AG08395 (cell line): ENCODE results near the gene TRA2B.

ENCODE experiments used
- DNase-seq: peaks from one replicate; pipeline ENCODE4 v3.0.0; 2012; ENCODE audit warnings: mixed read lengths, low spot score

The TRA2B gene

DNA sequence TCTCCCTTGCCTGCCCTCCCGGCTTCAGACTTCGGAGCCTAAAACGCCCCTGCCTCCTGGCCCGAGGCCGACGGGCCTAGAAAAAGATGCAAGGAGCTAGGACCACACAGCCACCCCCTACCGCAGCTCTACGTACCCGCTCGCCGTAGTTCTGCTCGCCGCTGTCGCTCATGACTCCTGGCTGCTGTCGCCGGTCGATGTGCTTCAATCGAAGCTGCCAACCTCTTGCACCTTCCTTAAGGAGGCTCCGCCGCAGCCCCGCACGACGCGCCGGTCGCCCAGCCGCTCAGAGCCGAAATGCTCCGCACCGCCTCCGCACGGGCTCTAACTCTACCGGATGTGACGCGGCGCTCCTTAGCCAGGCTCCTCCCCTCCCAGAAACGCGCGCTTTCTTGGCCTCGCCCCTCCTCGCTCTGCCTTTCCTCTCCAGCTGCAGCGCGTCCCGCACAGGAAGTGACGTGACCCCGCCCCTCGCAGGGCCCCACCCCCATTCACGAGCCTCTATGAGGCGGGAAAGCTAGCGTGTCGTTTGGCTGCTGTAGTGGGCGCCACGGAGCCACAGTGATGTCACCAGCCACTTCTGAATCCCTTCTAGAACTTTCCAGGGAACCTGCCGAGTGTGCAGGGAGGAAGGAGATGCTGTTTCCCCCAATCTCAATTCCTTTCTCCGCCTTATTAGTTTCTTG, at the start of gene TRA2B:
TSS of gene TRA2B (minus strand) at position 326 of the 686 bp plus-strand sequence. CDS start at position 172, 154 bp downstream.
- DNase-seq = peak; percentile 98

DNA sequence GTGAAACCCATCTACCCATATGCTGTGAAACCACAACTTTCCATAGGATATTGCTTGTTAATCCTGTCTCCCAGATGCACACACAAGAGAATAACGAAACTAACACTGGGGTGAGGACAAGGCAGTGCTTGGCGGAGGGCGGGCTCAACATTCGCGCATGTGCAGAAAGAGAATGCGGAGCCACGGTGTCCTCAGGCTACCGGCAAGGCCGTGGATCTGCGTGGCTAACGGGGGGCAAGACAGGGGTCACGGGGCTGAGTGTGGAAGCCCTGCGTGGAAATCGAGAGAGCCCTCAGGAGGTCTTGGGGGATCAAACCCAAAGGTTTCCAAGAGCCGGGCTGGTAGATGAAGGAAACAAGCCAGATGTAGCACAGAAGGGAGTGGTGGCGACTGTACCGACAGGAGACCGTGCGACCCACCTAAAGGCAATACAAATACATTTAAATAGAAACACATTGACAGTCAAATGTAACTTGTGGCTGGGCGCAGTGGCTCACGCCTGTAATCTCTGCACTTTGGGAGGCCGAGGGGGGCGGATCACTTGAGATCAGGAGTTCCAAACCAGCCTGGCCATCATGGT, 48.5 kb upstream of the TRA2B start:
- DNase-seq = peak; percentile 76

DNA sequence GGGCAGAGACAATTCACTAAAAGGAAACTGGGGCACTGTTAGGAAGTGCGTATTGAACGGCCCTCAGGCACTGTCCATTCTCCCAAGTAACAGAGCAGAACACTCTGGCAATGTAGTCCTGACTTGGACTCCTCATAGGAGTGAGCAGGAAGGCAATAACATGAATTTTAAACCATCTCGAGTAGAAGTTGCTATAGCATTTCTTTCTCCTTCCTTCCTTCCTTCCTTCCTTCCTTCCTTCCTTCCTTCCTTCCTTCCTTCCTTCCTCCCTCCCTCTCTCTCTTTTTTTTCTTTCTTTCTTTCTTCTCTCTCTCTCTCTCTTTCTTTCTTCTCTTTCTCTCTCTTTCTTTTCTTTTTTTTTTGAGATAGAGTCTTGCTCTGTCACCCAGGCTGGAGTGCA, 46.4 kb upstream of the TRA2B start:
- DNase-seq = no peak

DNA sequence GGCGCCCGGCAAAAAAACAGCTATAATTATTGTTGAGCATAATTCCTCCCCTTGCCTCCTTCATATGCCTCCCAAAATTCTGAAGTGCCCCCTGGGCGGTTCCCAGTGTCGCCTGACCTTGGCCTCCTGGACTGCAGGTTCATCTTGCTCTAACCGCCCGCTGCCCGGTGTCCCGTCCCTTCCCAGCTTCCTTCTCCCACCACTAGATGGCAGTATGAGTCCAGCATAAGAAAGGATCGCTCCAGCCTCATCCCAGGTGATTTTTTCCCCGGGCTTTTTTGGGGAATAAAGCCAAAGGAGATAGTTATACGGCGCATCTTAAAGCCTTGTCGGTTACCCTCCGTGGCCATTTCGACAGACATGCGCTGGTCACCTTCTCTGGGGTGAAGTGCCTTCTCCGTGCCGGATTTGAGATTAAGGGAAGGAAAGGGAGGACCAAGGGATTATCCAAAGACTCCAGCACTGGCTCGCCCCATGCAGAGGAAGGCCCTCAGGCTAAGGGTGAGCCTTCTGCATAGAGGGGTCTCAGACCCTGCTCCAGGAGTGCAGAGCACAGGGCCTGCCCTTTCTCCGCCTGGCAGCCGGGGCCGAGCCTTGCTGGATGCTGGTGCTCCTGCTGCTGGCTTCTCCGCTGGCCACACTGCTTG, 45.8 kb upstream of the TRA2B start:
- peak; percentile 81 for DNase-seq

DNA sequence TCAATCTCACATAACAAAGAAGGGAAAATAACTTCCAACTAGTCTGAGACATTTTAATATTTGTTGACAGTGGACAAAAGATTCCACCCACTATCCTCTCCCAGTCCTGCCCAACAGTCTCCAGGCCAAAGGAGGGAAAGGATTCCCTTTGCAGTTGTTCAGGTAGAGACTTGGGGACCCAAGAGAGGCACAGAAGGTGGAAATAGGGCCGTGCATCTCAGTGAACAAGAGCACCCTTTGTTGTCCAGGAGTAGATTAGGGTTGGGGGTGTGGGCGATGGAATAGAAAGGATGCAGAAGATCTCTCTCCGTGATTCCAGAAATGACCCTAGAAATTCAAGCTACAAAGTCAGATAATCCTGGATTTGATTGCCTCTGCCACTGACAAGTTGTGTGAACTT, 44.8 kb upstream of the TRA2B start:
- DNase-seq = no peak

DNA sequence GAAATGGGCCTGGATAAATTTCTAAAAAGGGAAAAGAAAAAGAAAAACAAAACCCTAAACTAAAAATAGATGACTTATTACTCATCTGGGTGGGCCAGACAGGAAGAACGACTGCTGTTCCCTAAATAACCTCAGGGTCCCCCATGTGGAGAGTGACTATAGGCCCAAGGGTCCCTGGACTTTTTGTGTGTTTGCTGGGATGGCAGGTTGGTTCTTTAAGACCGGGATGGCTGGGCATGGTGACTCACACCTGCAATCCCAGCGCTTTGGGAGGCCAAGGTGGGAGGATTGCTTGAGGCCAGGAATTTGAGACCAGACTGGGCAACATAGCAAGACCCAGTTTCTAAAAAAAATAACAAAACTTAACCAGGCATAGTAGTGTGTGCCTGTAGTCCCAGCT, 43.8 kb upstream of the TRA2B start:
- no peak for DNase-seq

DNA sequence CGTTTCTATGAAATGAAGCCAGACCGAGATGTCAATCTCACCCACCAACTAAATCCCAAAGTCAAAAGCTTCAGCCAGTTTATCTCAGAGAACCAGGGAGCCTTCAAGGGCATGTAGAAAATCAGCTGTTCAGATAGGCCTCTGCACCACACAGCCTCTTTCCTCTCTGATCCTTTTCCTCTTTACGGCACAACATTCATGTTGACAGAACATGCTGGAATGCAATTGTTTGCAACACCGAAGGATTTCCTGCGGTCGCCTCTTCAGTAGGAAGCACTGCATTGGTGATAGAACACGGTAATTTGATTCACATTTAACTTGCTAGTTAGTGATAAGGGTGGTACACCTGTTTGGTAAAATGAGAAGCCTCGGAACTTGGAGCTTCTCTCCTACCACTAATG, 41.9 kb upstream of the TRA2B start:
- DNase-seq = no peak

DNA sequence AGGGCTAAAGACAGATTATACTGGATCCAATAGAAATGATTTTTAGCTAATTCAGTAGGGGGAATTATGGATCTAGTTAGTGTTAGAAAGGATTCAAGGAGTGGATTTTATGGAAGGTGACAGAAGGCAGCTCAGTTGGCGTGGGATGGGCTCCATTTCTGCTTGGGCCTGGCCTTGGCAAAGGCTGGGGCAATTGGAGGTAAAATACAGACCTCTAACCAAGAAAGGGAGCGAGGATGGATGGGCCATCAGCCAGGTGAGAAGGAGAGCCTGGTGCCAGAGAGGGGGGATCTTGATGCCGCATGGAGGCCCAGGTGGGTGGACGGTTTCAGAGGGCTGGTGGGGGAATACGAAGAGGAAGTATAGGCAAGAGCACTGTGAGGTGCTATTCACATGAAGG, 40.7 kb upstream of the TRA2B start:
- no peak for DNase-seq

DNA sequence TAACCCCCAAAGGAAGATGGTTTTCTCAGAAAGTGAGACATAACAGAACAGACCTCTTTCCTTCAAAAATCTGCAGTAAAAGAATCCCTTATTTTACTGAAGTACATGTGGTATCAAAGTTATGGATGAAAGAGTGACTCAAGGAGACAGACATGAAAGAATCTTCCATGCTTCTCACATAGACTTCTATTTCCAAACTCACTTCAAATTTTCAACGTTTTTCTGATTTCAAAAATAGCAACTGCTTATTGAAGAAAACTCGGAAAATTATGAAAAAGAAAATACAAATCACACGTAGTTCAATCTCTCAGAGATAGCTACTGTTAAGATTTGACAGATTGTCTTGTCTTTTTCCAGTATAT, 39.8 kb upstream of the TRA2B start:
- DNase-seq = no peak

DNA sequence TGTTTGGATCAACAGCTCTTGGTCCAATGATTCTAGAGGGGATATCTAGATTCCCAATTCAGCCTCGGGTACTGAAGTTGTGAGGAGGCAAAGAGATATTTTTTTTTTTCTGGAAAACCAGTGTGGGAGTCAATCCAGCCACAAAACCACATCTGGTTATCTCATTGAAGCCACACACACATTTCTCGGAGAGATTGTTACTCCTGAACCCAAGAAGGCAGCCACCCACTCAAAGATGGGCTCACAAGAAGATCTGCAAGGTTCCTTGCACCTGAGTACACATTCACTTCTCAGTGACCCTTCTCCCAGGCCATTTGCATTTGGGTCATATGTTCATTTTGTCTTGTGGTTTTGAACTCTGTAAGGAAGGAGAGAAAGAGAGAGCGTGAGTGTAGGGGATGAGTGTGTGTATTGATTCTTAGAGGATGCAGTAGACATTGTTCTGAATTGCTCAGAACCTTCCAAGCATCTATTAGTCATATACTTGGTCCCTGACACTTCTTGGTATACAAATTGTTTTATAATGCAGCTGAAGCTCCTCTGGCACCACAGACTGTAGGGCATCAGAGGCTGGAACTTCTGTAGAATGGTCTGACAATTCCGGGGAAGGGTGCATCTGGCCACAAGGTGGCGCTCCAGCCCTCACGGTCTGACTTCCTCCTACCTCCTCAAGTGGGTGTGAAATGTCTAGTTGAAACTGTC, 39.3 kb upstream of the TRA2B start:
- peak; percentile 76 for DNase-seq

DNA sequence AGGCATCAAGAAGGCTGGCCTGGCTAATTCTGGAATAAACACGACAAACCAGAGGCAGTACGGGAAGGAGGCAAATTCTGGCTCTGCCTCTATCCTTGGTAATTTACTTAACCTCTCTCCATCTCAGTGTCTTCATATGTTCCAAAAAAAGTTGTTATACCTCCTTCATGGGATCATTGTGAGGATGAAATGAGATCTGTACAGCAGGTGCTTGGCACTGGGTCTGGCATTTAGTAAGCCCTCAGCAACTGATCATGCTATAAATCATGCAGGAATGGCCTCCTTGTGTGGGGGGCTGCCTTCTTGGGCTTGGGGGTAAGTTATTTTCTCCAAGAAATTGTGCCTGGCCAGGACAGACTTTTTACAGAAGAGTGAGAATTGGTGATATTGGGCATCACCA, 38.3 kb upstream of the TRA2B start:
- DNase-seq = no peak

DNA sequence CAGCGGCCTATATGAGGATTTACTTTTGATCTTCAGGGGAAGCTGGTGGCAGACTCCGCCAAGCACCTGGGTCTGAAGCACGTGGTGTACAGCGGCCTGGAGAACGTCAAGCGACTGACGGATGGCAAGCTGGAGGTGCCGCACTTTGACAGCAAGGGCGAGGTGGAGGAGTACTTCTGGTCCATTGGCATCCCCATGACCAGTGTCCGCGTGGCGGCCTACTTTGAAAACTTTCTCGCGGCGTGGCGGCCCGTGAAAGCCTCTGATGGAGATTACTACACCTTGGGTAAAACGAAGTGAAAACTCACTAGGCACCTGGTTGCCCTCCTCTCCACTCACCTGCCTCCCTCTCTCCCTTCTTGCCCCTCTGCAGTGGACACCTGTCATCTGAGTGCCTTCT, 33.8 kb upstream of the TRA2B start:
- DNase-seq = no peak

DNA sequence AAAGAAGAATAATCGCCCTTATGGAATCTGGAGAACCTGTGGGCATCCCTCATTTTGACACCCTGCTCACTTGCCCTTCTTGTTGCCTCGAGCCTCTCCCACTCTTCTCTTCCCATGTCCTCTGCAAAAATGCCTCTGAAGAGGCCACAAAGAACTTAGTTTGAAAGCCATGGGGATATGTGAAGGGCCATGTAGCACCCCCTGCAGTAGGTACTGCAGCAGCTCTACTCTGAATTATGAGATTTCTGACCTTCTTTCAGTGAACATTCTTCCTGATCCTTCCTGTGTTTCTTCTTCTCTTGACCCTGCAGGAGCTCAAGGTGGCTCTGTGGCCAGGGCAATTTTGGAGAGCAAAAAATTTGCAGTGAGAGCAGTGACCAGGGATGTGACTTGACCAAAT, 30.4 kb upstream of the TRA2B start:
- DNase-seq = no peak

DNA sequence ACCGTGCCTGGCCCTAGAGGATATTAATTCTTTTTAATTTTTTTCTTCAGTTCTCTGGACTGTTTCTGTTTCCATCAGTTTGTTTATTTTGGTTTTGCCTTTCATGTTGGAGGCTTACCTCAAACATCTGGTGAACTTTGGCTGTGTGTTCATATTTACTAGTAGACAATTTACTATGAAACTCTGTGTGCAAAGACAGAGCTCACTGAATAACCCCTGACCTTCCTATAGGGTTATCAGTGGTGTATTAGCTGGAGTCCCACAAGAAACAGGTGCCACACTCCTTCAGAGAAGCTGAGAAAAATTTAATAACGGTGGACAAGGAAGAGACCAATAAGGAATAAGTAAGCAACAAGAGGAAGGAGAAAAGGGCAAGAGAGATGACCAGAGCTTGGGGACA, 28.8 kb upstream of the TRA2B start:
- no peak for DNase-seq

DNA sequence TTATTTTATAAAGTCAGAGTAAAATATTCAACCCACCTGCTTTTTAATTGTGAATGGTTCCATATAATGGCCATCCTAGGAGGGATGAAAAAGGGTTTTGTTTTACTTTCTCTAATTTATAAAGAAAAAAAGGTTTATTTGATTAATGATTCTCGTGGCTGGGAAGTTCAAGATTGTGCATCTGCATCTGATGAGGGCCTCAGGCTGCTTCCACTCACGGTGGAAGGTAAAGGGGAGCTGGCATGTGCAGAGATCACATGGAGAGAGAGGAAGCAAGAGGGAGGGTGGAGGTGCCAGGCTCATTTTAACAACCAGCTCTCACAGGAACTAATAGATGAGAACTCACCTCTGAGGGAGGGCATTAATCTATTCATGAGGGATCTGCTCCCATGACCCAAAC, 27.7 kb upstream of the TRA2B start:
- no peak for DNase-seq

DNA sequence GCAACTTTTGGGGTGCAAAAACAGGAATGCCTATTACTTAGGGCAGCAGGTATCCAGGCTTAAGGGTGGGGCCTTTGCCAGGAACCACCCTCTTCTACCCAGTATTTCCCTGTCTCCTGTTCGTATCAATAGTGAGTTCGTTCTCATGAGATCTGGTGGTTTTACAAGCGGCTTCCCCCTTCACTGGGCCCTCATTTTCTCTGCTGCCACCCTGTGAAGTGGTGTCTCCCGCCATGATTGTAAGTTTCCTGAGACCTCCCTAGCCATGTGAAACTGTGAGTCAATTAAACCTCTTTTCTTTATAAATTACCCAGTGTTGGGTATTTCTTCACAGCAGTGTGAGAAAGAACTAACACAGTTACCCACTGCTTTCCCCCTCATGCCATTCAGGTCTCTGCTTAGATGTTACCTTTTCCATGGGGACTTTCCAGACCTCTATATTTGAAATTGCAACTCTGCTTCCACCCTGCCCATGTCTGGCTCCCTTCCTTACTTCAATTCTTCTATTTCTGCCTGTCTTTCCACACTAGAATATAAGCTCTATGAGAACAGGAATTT, 23.9 kb upstream of the TRA2B start:
- no peak for DNase-seq

DNA sequence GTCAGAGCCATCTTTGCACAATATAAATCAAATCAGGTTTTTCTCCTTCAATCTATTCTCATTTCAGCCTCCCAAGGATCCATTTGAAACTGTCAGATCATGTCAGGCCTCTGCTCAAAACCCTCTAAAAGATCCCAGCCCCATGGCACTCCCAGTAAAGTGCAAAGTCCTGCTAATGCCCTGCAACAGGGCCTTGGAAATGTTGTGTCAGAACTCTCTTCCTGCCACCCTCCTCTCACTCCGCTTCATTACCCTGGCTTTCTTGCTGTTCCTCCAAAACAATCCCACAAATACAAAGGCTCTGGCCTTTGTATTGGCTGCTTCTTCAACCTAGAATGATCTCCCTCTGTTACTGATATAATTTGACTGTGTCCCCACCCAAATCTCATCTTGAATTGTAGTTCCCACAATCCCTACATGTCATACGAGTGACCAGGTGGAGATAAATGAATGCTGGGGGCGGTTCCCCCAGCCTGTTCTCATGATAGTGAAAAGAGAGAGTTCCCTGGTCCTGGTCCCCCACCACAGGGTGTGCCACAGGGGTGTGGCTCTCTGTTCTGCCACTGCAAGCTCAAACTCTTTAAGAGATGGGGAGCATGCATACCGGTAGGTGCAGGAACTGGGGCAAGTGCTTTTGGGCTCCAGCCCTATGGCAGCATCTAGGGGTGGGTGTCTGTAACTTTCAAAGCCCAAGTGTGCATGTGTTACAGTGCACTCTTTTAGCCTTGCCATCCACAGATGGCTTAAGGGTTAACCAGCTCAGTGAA, 22.9 kb upstream of the TRA2B start:
- peak; percentile 10 for DNase-seq

DNA sequence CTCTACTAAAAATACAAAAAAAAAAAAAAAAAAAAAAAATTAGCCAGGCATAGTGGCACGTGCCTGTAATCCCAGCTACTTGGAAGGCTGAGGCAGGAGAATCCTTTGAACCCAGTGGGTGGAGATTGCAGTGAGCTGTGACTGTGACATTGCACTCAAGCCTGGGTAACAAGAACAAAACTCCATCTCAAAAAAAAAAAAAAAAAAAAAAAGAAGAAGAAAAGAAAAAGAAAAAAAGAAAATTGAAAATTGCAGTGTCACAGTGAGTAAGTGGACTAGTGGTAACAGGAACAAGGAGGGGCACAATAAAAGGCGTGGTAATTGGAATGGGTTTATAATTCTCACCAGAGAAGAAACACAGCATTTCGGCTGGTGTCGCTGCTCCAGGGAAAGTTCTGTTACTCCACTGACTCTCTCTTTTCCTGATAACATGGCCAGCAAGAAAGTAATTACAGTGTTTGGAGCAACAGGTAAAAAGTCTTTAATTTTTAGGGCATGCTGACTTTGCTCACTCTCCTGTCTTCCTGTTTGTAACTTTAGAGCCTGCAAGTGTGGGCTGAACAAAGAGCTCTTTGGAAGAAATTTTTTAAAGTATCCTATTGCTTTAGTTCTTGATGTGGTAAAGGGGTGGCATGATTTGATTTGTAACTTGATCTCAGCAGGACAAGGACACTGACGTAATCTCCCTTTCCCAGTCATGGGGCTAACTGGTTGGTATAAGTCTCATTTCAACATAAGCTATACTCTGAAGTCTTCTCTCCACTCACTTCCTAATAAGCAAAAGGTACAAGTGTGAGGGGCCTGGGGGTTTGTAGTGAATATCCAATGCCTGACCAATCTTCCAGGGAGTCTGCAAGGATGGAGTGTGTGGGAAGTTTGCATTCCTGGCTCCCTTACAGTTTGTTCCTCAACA, 22.1 kb upstream of the TRA2B start:
- DNase-seq = peak; percentile 54

DNA sequence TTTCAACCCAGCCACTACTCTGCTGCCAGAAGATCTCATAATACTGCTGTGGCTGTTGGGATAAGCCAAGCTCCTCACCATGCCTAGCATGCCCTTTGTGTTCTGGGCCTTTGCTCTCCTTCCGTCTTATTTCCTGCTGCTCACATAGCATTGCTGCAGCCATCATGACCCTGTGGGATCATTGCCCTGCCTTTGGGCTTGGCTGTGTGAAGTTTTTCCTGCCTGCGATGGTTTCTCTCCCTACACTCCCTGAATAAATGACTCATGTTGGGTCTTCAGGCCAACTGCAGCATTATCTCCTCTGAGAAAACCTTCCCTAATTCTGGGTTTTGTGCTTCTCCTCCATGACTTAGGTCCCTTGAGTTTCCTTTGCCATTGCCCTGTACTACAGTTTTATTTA, 20.8 kb upstream of the TRA2B start:
- DNase-seq = no peak

DNA sequence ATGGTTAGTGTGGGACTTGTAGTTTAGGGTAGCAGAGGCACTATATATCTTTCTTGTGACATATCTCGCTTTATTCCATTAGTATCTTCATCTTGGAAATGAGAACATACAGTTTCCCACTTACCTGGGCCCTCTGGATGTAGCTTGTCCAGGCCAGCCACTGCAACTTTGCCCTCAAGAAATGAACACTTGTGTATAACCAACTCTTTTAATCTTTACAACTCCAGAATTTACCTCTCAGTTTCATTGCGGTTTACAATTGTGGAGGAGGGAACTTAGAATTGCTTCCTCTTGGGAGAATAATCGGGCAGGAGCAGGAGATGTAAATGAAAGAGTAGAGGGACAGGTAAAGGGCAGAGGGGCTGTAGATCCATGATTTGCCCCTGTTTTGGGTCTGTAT, 18.4 kb upstream of the TRA2B start:
- no peak for DNase-seq

DNA sequence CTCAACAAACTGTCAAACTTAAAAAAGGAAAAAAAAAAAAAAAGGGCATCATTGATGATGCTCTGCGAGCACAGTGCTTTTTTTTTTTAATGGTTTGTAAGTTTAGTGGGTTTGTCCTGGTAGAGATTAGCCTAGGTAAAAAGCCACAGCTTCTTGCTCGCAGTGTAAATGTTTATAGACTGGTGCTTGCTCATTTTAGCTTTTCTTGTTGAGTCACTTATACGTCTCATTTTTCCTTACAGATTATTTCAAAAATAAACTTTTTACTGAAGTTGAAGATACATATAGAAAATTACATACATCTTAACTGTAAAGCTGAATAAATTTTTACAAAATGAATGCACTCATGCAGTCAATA, 16.5 kb upstream of the TRA2B start:
- DNase-seq = no peak
